T-helper 1 cell (primary cell): ENCODE results near the gene DCXR.

Experiments used
- DNase-seq, 5 donors: peaks; one replicate each; pipeline ENCODE4 v3.0.0-alpha.2; 2012 to 2020

Gene DCXR

DNA sequence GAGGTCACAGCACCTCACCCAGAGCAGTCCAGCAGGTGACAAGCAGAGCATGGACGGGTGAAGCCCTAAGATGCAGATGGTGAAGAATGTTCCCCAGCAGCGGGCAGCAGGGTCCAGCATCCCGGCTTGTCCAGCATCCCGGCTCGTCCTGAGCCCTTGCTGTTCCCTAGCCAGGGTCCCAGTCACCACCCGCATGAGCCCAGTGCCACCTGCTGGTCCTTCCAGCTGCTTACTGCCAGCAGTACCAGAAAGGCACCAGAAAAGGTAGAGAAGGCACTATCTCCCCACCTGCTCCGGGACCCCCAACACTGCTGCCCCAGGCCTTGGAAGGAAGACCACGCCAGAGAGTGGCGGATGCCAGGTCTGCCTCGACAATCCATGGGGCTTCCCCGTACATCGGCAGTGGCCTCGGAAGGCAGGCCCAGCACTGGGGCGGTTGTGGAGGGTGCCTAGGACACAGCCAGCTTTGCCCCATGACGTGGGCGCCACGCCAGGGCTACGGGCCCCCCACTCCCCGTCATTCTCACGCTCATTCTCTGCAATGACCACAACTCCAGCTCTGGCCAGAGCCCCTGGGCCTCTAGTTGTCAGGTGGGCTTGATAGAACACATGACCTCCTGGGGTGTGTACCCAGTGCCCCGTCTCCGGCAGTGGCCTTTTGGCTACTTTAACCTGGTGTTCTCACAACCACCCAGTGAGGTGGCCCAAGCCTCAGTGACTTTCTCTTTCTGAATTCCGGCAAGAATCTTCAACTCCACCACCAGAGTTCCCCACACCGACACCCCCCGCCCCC is 16.2 kb downstream of the DCXR start:
- DNase-seq, result peak in 3 of 5 donors; percentile 42 to 61 (median 43)

DNA sequence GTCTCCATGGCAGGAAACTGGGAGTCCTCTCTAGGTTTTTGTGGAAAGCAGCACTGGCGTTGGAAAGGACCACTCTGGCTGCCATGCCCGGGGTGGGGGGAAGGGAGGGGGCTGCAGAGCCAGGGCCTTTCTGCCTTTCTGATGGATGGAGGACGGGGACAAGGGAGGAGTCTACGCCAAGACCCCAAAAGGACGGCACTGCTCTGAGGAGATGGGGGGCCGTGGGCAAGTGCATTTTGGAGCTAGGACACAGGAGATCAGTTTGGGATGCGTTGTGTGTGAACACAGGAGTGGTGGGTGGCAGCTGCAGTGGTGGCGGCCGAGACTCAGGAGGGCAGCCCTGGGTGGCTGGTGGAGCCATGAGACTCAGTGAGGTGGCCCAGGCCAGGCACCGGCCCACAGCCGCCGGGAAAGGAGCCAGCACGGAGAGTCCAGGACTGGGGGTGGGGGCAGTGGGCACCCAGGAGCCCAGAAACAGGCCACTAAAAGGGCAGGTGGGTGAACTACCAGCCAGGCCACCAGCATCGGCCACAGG is 16.9 kb downstream of the DCXR start:
- no peak for DNase-seq

DNA sequence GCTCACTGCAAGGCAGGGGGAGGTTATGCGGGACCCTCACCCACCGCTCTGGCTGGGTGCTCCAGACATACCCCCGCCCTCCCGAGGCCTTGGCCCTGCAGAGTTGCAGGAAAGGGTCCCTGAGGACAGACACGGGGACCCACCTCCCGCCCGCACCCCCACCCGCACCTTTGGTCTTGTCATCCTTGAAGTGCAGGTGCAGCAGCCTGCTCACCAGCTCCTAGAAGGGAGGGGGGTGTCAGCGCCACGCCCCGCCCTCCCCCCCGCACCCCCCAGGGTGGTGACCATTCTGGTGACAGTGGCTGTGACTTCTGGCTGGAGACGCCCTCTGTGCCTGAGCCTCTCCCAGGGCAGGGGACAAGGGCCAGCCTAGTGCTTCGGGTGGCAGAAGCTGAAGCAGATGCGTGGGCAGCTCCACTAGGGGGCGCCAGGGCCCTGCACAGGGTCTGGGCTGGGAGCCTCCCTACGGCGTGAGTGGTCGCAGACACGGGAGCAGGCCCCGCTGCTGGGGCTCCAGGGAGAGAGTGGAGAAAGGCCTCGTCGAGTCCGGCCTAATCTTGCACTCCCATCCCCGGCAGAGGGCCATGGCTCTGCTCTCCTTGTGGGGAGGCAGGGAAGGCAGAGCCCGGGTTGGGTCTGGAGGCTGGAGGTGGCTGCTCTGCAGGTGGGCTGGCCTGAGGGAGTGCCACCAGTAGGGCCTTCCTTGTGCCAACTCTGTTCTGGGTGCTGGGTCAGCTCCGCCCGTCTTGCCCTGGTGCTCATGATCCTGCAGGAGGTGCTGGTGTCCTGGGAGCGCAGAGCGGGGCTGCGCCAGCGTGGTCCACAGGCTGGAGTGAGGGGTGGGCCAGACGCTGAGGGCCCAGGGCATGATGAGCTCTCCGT is 17.6 kb downstream of the DCXR start:
- DNase-seq, result peak in 4 of 5 donors; percentile 48 to 64 (median 56)

DNA sequence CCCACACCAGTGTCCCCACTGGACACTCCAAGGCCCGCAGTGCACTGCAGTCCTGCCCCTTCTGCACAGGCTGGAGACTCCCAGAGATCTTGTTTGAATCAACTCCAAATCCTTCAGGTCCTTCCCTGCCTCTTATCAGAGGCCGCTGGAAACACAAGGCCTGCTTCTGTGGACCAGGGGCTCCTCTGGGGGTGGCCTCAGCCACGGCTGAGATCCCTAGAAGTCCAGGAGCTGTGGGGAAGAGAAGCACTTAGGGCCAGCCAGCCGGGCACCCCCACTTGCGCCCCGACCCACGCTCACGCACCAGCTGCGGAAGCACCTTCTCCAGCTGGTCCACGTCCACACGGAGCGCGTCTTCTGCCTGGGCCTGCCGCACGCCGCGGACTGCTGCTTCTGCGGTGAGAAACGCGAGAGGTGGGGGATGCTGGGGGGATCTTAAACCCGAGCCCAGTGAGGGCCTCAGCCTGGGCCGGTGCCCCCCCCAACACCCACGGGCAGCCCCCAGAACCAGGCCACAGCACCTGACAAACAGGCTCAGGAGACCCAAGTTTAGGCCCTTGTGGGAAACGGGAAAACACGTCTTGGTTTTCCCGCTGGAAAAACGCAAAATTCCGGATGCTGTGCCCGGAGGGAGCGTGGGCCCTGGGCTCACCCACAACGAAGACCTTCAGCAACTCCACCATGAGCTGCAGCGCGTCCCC is 18.4 kb downstream of the DCXR start:
- DNase-seq, result no peak

DNA sequence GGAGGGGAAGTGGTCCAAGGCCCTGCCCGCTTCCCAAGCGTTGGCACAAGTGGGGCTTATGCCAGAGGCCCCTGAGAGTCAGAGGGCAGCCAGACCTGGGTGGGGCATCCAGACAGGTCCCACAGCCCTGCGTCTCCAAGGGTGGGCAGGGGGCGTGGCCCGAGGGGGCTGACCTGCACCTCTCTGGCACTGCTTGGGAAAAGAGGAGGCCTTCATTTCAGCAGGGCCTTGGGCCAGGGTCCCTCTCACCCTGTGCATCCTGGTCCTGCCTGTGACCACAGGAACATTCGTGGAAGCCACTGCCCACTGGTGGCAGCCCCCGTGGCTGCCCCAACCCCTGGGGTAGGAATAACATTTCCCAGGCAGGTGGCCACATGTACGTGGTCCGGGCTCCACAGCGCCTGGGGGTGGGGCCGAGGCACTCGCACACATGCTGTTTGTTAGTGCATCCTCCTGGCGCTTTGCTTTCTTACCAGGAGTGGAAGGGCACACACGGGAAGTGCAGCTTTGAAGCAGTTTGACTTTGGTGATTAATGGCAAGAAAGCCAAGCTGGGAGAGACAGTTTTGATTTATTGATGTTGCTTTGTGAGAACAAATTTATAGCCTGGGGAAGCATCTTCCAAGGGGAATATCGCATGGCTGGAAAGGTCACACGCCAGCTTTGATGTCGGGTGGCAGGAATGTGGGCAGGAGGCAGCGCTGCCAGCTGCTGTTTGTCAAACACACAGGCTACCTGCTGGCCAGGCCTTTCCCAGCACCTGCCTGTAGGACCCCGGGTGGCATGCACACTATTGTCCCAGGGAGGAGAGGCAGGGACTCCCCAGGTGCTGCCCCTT is 19.1 kb downstream of the DCXR start:
- DNase-seq, result no peak

DNA sequence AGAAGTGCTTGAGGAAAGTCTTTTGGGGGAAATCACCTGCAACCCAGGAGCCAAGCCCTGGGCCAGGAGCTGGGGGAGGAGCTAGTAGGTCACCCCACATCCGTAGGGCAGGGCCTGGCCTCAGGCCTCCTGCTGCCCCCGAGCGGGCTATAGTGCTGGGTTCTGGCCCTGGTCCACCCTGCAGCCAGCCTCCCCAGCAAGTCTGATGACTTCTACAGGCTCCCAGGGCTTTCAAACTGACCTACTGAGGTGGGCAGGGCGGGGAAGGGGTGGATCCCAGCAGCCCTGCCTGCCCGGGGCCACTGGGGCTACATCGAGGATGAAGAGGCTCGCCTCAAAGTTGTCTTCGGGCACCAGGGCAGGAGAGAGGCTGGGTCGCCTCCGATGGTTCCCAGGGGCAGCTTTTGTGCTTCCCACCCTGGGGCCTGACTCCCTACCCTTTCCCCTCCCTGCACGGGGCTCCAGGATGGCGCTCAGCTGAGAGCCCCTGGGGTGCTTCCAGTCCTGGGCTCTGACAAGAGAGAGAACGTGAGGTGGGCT is 19.8 kb downstream of the DCXR start:
- DNase-seq, result no peak

DNA sequence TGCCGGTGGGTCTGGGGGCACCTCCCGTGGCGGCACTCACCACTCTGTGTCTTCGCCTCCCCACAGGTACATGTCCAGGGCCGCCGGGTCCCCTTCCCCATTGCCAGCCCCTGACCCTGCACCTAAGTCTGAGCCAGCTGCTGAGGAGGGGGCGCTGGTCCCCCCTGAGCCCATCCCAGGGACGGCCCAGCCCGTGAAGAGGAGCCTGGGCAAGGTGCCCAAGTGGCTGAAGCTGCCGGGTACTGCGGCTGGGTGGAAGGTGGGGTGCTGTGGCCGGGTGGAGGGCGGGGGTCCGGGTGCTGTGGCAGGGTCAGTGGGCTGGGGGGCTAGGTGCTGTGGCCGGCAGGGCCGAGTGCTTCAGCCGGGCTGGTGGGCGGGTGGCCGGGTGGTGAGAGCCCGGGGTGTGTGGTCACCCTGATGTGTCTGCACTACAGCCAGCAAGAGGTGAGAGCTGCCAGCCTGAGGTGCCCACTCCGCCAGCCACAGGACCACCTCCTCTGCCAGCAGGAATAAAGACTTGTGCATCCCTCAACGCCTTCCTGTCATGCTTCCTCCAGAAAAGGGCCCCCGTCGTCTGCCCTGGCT is 20.5 kb downstream of the DCXR start:
- DNase-seq, result no peak

DNA sequence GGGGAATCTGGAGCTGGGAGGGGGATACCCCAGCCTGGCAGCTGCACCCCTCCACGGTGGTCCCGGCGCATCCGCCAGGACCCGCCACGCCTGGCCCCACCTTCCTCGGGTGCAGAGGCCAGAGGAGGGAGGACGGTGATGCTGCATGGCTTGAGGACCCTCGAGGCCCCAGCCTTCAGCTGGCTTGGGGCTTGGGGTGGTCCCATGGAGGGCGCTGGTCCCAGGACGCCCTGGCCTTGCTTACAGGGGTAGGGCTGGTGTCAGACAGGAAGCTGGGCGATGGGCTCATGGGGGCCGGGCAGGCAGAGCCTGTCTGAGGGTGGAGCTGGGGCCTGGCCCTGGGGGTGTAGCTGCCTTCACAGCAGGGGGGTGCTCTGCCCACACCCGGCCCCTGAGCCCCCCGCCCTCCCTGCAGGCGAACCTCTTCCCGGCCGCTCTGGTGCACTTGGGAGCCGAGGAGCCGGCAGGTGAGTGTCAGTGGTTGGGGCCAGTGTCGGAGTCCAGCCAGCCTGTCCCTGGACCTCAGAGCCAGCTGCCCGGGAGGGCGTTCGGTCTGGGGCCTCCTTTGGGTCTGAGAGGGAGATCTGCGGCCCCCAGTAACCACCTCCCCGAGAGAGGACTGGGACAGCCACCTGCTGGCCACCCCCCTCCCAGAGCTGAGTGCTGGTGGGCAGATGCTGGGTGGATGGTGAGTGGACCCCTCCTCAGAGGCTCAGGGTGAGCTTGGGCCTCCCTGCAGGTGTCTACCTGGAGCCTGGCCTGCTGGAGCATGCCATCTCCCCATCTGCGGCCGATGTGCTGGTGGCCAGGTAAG is 21.2 kb downstream of the DCXR start:
- no peak for DNase-seq

DNA sequence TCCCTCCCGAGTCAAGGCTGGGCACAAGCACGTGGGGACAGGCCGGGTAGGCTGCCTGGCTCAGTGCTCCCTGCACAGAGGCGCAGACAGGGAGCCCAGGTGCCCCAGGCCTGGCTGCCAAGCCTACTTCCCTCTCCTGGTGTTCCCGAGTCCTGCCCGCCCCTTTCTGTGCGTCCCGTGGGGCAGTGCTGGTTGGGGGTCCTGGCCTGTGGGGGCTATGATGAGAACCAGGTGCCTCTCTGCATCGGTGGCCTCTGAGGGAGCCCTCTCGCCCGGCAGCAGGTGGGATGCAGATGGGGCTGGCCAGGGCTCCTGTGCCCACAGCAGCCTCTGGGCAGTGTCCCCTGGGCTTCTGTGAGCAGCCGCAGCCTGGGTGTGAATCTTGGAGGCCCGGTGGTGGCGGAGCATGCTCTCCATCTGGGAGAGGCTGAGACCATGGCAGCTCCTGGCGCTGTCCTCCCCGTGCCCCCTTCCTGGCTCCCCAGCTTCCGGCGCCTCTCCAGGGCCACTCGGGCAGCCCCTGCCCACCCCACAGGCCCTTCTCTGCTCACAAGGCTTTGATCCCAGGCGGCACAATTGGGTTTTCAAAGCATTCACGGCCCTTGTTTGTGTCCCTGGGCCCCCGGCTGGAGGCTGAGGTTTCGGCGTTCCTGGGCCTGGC is 22.1 kb downstream of the DCXR start:
- DNase-seq, result no peak

DNA sequence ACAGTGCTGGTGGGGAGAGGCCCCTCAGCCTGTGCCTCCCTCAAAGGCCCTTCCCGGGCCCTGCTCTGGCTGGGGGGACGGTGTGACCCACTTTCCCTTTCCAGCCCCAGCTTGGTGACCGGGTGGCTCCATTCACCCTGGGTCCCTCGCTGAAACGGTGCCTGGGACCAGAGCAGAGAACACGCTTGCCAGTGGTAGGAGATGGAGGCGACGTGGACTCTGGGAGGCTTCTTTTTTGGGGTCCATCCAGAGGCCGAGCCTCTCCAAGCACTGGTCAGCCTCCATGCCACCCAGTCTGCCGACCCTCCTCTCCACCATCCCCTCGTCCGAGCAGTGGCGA is 22.6 kb downstream of the DCXR start:
- no peak for DNase-seq

DNA sequence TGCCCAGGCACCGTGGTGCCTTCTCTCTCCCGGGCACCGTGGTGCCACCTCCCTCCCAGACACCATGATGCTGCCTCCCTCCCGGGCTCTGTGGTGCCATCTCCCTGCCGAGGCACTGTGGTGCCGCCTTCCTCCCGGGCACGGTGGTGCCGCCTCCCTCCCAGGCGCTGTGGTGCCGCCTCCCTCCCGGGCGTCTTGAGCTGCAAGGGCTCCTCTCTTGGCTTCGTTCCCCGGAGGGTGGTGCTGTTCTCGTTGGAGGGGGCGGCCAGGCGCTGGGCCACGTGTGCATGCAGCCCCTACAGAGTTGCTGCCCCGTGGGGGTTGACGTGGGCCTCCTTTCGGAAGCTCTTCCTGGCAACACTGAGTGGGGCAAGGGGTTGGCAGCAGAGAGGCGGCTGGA is 23.1 kb downstream of the DCXR start:
- DNase-seq, result no peak

DNA sequence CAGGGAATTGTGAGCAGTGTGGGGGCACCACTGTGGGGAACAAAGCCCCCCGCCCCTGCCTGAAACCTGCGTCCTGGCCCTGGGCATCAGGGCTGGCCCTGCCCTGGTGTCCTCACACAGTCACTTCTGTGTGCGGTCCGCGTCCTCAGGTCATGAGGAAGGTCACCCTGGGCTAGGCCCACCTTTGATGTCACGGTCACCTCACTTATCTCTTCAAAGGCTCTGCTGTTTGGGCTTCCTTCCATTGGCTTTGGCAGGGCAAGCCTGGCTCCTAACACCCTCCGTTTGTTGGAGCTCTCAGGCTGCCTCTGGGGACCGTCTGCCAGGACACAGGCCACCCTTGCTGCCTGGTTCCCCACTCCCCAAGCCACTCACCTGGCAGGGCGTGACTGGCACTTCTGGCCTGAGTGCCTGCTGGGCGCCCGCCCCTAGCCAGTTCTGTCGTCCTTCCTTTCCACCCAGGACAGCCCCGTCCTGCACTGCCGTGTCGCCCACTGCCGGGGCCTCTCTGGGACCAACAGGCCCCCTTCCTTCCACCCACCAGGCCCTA is 23.6 kb downstream of the DCXR start:
- DNase-seq, result no peak

DNA sequence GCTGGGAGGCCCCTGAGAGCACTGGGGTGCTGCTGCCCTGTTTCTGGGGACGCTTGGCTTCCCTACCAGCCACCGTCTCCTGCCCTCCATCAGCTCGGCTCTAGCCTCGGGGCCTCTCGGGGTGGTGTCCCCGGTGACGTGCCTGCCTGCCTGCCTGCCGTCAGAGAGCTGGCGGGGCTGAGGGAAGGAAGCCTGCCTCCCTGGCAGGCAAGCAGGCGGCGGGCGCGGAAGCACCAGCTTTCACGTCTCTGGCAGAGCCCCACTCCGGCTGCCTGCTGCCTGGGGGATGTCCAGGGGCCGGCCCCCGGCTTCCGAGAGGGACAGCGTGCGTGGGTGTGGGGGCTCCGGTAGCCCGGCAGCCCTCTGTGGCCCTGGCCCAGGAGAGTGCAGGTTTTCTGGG is 24.2 kb downstream of the DCXR start:
- no peak for DNase-seq

DNA sequence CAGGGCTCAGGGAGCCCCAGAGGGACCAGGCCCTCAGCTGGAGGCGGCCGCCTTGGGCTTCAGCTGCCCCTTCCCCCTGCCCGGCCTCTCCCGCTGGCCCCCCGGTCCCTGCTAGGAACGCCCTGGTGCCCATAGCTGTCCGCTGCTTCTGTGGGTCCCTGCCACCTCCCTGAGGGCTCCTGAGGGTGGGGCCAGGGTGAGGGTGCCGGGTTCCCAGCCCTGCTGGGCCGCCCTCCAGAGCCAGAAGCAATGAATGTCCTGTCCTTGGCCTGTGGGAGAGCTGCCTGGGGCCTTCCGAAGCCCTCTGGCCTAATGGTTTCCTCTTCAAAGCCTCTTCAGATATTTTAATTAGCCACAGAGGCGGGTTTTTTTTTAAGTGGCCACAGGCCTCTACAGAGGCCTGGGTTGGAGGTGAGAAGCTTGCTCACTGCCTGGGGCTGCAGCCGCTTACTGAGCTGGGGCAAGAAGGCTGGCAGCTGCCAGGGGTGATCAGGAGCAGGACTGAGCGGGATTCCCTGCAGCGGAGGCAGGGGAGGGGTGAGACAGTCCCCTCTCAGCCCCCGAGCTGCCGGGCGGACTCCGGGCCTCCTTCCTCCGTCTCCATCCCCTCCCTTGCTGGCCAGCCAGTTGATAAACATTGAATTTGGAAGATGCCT is 24.7 kb downstream of the DCXR start:
- DNase-seq, result no peak

DNA sequence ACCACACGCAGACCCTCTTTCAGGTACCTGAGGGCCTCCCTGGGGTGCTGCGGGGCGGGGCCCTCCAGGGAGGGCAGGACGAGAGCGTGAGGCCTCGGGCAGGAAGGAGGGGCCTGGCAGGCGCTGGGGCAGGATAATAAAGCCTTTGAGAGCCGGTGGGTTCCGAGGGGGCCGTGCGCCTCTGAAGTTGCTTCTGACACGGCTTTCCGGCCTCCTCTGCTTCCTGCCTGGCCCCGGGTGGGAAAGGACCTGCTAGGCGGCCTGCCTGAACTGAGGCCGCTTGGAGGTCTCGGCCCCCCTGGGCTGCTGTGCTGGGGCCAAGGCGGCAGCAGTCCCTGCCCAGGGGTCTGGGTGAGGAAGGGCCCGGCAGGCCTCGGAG is 25.2 kb downstream of the DCXR start:
- no peak for DNase-seq

DNA sequence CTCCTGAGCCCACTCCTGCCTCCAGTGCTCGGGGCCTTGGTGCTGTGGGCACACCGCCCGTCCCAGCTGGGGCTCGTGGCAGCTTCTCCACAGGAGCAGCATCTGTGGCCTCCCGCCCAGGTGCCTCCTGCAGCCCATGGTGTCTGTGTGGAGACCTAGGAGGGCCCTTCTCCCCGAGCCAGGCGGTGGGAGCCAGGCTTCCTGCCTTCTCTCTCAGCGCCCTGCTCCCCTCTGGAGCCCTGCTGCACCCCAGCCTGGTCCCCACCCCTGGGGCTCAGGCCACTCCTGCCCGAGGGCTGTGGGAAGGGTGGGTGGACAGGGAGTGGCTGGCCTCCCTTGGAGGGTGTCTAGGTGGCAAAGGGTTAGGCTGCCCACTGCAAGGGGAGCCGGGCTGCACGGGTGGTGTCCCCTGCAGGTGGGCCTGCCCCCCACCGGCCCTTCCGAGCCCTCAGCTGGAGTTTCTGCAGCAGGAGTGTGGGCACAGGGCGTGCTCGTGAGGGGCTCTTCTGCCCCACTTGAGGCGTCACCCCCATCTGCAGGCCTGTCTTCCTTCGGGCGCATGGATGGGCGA is 25.8 kb downstream of the DCXR start:
- no peak for DNase-seq

DNA sequence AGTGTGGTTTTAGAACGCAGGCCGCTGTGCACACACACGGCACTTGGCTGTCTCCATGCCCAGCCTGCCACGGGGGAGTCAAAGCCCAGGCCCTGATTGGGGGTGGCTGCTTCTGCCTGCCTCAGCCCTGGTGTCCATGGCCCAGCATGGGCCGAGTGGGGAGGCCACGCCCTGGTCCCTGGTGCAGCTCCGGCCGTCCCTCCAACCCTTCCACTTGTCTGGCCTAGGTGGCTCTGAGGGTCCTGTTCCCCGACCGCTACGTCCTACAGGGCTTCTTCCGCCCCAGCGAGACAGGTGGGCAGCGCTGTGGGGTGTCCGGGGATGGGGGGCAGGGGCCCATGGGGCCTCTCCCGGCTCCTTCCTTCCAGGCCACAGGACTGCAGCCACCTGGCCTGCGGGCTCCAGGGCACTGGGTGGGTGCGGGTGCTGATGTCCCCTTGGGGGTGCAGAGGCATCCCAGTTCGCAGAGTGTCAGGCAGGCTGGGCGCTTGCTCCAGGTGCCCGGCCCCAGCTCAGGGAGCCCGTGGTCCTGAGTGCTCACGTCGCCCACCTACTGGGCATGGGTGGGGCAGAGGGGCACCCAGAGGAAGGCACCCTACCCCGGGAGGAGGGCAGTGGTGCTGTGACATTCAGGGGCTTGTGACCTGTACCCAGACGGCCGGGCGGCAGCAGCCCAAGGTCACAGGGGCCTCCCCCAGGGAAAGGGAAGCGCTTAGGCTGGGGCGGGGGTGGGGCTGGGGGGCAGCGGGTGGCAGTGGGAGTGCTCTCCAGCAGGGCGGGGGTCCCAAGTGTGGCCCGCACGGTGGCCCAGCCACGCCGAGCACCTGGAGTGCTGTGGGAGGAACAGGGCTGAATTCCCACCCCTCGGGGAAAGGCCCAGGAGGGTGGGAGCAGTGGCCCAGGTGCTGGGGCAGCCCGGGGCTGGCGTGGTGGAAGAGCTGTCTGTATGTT is 26.6 kb downstream of the DCXR start:
- no peak for DNase-seq

DNA sequence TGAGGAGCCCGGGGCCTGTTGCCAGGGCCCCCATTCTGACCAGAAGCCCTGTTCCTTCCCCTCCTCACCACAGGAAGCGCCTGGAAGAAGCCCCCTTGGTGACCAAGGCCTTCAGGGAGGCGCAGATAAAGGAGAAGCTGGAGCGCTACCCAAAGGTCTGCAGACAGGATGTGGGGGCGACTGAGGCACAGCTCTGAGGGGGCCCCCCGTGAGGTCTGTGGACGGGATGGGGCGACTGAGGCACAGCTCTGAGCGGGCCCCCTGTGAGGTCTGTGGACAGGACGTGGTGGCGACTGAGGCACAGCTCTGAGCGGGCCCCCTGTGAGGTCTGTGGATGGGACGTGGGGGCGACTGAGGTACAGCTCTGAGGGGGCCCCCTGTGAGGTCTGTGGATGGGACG is 28.1 kb downstream of the DCXR start:
- no peak for DNase-seq
